Glomerular endothelial cell (primary cell): ENCODE results near the gene CALD1. TPM values are rescaled to one million over a fixed set of nuclear protein-coding genes. Genes with fewer than 3 reads are reported as not detected.

Source experiments
- DNase-seq: peaks from one replicate; pipeline ENCODE4 v3.0.0-alpha.2; 2011; ENCODE audit warnings: low read depth, low spot score; ENCODE audit errors: extremely low read depth
- total RNA-seq: library from RNA; depleted of rRNA; stranded (reverse); fragments of >200 nt; gene quantifications from 2 replicates; pipeline ENCODE4 v1.2.3, GENCODE V29; 2015

The CALD1 gene
- total RNA-seq, 1 donor from 2014 or later, result 251 TPM

- DNase-seq, result no peak
These were observed 140.8 kb downstream of the CALD1 start for GRCh38 chr7:134920026-134920753.

- no peak for DNase-seq
These were observed 143.6 kb downstream of the CALD1 start for GRCh38 chr7:134922720-134923704.

GRCh38 chr7:134925766-134926165 lies 146.3 kb downstream of the CALD1 start:
- DNase-seq, result no peak

- DNase-seq, result no peak
These were observed 147.0 kb downstream of the CALD1 start for GRCh38 chr7:134926396-134926795.

- no peak for DNase-seq
These were observed 147.6 kb downstream of the CALD1 start for GRCh38 chr7:134927076-134927475.

GRCh38 chr7:134927723-134928122 lies 148.3 kb downstream of the CALD1 start:
- no peak for DNase-seq

GRCh38 chr7:134928554-134928953 lies 149.1 kb downstream of the CALD1 start:
- no peak for DNase-seq

- no peak for DNase-seq
These were observed 152.1 kb downstream of the CALD1 start for GRCh38 chr7:134931487-134931886.

GRCh38 chr7:134932707-134933370 lies 153.4 kb downstream of the CALD1 start:
- no peak for DNase-seq

GRCh38 chr7:134933460-134934068 lies 154.1 kb downstream of the CALD1 start:
- DNase-seq, result no peak

- DNase-seq, result no peak
These were observed 156.3 kb downstream of the CALD1 start for GRCh38 chr7:134935701-134936100.

- no peak for DNase-seq
These were observed 157.6 kb downstream of the CALD1 start for GRCh38 chr7:134936893-134937510.

- no peak for DNase-seq
These were observed 158.7 kb downstream of the CALD1 start for GRCh38 chr7:134938141-134938540.

- no peak for DNase-seq
These were observed 159.7 kb downstream of the CALD1 start for GRCh38 chr7:134939136-134939535.

GRCh38 chr7:134940729-134941128 lies 161.3 kb downstream of the CALD1 start:
- no peak for DNase-seq

- peak; percentile 51 for DNase-seq
These were observed 161.9 kb downstream of the CALD1 start for GRCh38 chr7:134941185-134941900.

- DNase-seq, result no peak
These were observed 162.5 kb downstream of the CALD1 start for GRCh38 chr7:134941952-134942351.

- DNase-seq, result no peak
These were observed 163.4 kb downstream of the CALD1 start for GRCh38 chr7:134942690-134943466.
